GM12878 (cell line): ENCODE measurements around the gene CTXND1. TPM values are rescaled to one million over a fixed set of nuclear protein-coding genes. Genes with fewer than 3 reads are reported as not detected.

ENCODE experiments used
- ATAC-seq: fragments of 200-7000 bp; cut with Tn5 transposase; 3 replicates; pipeline ENCODE4 v1.9.1; 2020; ENCODE audit warnings: mild to moderate bottlenecking, moderate library complexity
- BruUV-seq: library from RNA; stranded (reverse); fragments of 400-500 nt; replicated peaks from 2 replicates; lab custom pipeline; 2021; lab: Mats Ljungman, UMichigan
- CTCF ChIA-PET: fragments of 300-600 bp; sonication (Branson Sonifier 250); formaldehyde crosslinking; extraction: SDS; loops from one replicate; lab custom pipeline; 2021; ENCODE audit warnings: inconsistent platforms; lab: Yijun Ruan, JAX
- POLR2A ChIA-PET: fragments of 350-600 bp; formaldehyde crosslinking; extraction: SDS; loops from one replicate; lab custom pipeline; 2021; ENCODE audit warnings: inconsistent platforms; lab: Charles Lee
- RAD21 ChIA-PET: fragments of 300-600 bp; sonication (Branson Sonifier 250); formaldehyde crosslinking; loops from one replicate; lab custom pipeline; 2023; ENCODE audit warnings: antibody characterized with exemption; ENCODE audit not compliant: unreplicated experiment; lab: Charles Lee
- SMC1A ChIA-PET: fragments of 300-600 bp; sonication (Branson Sonifier 250); formaldehyde crosslinking; loops from one replicate; lab custom pipeline; 2023; ENCODE audit not compliant: unreplicated experiment, uncharacterized antibody; lab: Charles Lee
- DNase-seq: peaks from one replicate; pipeline ENCODE4 v3.0.0-alpha.2; 2011; ENCODE audit warnings: low read depth, low spot score
- FAIRE-seq: peaks from 3 replicates; lab custom pipeline; 2011; peaks lifted over from hg19 to GRCh38; lab: Jason Lieb, UNC
- H2AFZ ChIP-seq: 2 replicates; pipeline ENCODE4 v1.6.0; 2011; ENCODE audit warnings: low read depth, low read length, control low read depth; ENCODE audit not compliant: control insufficient read depth
- H3K27ac ChIP-seq: 2 replicates; pipeline ENCODE4 v1.5.1; 2011; ENCODE audit warnings: control low read depth; ENCODE audit not compliant: control insufficient read depth, insufficient read depth
- H3K27me3 ChIP-seq, 2 experiments: replicated peaks in 1 of 2; 2 replicates each; pipeline versions ENCODE4 v1.6.0 to v1.6.1; 2011; ENCODE audit warnings: low read length in 1 of 2; ENCODE audit not compliant: control insufficient read depth in 2 of 2, insufficient read depth in 2 of 2
- H3K36me3 ChIP-seq, 2 experiments: 2 replicates each; pipeline ENCODE4 v1.5.1; 2011; ENCODE audit warnings: low read length in 1 of 2; ENCODE audit not compliant: control insufficient read depth in 2 of 2, insufficient read depth in 2 of 2
- H3K4me1 ChIP-seq: 2 replicates; pipeline ENCODE4 v1.6.1; 2011; ENCODE audit warnings: mild to moderate bottlenecking, low read length, moderate library complexity, mixed read lengths; ENCODE audit not compliant: control insufficient read depth, insufficient read depth
- H3K4me2 ChIP-seq: 2 replicates; pipeline ENCODE4 v1.6.0; 2011; ENCODE audit warnings: control low read depth; ENCODE audit not compliant: control insufficient read depth, insufficient read depth
- H3K4me3 ChIP-seq: fragments of 200-600 bp; sonication (generic); 2 replicates; pipeline ENCODE4 v1.5.1; 2016
- H3K79me2 ChIP-seq: 2 replicates; pipeline ENCODE4 v1.6.0; 2011; ENCODE audit warnings: low read length; ENCODE audit not compliant: control insufficient read depth, insufficient read depth
- H3K9ac ChIP-seq: 2 replicates; pipeline ENCODE4 v1.8.0; 2011; ENCODE audit warnings: low read length, control low read depth, mixed read lengths; ENCODE audit not compliant: control insufficient read depth, insufficient read depth
- H3K9me3 ChIP-seq: replicated peaks from 3 replicates; pipeline ENCODE4 v1.5.1; 2011; ENCODE audit warnings: mild to moderate bottlenecking, low read length; ENCODE audit not compliant: control insufficient read depth, insufficient read depth
- H4K20me1 ChIP-seq: 2 replicates; pipeline ENCODE4 v1.6.0; 2011; ENCODE audit not compliant: control insufficient read depth, insufficient read depth
- ASH2L ChIP-seq: fragments of 300-600, 200-600 bp; sonication (generic); IDR thresholded peaks from 2 replicates; pipeline ENCODE4 v1.6.1; 2017; ENCODE audit warnings: low read depth, mild to moderate bottlenecking, borderline replicate concordance
- DPF2 ChIP-seq: fragments of 450-650 bp; IDR thresholded peaks from 2 replicates; pipeline ENCODE4 v1.6.1; 2017; ENCODE audit warnings: mild to moderate bottlenecking
- FOXM1 ChIP-seq: IDR thresholded peaks from 2 replicates; pipeline ENCODE4 v1.6.1; 2012; ENCODE audit warnings: low read depth, mild to moderate bottlenecking, inconsistent platforms, low read length, moderate library complexity
- MYC ChIP-seq: IDR thresholded peaks from 2 replicates; pipeline ENCODE4 v1.6.1; 2011; ENCODE audit warnings: mild to moderate bottlenecking, low read length, moderate library complexity, inconsistent platforms; ENCODE audit not compliant: insufficient read depth, insufficient replicate concordance, insufficient read length, severe bottlenecking
- NBN ChIP-seq: fragments of 450-650 bp; IDR thresholded peaks from 2 replicates; pipeline ENCODE4 v1.6.1; 2016
- POLR2AphosphoS5 ChIP-seq: IDR thresholded peaks from 2 replicates; pipeline ENCODE4 v1.6.1; 2011; ENCODE audit warnings: mild to moderate bottlenecking, low read length, inconsistent platforms
- ZNF24 ChIP-seq: fragments of 450-650 bp; IDR thresholded peaks from 2 replicates; pipeline ENCODE4 v1.6.1; 2017; ENCODE audit warnings: antibody characterized with exemption, mild to moderate bottlenecking
- WGBS: methylation state at CpG from one replicate; pipeline ENCODE4 v1.1.6; 2016; ENCODE audit warnings: low lambda C conversion rate; ENCODE audit not compliant: insufficient replicate concordance, insufficient coverage; ENCODE audit errors: missing lambda C conversion rate; 5-methylcytosine and 5-hydroxymethylcytosine counted together
- in situ Hi-C: fragments of 300-500 bp; cut with MboI; formaldehyde crosslinking; loops from 9 replicates; pipeline ENCODE4 v1.14.3; 2018; ENCODE audit warnings: mixed read lengths
- intact Hi-C: fragments of 100-400 bp; cut with micrococcal nuclease; formaldehyde crosslinking; loops from one replicate; pipeline ENCODE4 v1.14.2; 2022; ENCODE audit not compliant: unreplicated experiment
- polyA plus RNA-seq, 11 experiments: library from polyadenylated mRNA; depleted of rRNA in 4 of 11; unstranded in 6 of 11; stranded (reverse) in 5 of 11; fragments of >200 nt; fragmentation: Nextera tagmentation in 4 of 11; fragmentation: Illumina TruSeq in 1 of 11; extraction: Ambion mirVana in 4 of 11; extraction: Trizol in 1 of 11; gene quantifications; 1 replicate in 1 of 11; 2 replicates in 10 of 11; pipeline versions ENCODE4 v1.2.1 to v1.2.3, GENCODE V29; 2011 to 2016; ENCODE audit warnings: inconsistent platforms in 2 of 11, missing spikeins in 2 of 11, low read depth in 1 of 11
- total RNA-seq, 4 experiments: library from RNA; depleted of rRNA in 3 of 4; stranded (reverse); fragments of >200 nt in 3 of 4; fragmentation: Illumina TruSeq in 1 of 4; extraction: Trizol in 1 of 4; gene quantifications; 2 replicates each; pipeline versions ENCODE4 v1.2.1 to v1.2.3, GENCODE V29; 2013 to 2021
- TF ChIP-seq, protein P1 (sequence below): fragments of 450-650 bp; IDR thresholded peaks from 2 replicates; pipeline ENCODE4 v1.6.1; 2016; ENCODE audit warnings: mild to moderate bottlenecking

Gene CTXND1
- total and polyA plus RNA-seq, 10 of the 15 experiments (the other 5 are each of a cell fraction or from before 2014, with no cell fraction given): under 0.01 to 0.03 (median 0.02) TPM; not detected in 7

DNA sequence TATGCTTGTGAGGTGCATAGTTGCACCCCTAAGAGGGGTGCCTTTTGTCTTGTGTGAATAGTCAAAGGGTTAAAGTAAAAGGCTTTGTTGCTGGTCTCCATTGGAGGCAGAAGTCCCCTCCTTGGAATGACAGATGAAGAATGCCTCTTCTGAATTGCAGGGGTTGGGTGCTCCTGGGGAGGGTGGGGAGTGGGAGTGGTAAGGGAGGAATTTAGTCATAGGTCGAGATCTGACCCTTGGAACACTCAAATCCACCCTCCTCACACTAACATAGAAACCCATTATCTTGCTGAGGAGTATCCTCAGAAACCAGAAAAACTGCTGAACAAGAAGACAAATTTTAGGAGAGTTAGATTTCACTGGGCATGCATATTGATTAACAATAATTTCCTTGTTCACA, 4.7 kb downstream of the CTXND1 start:
- ChIA-PET SMC1A (no interaction called here), CTCF (no interaction called here), POLR2A (no interaction called here), RAD21 (no interaction called here)
- FAIRE-seq (no peak), ATAC-seq (no peak), DNase-seq (no peak)
- Histone ChIP-seq H3K79me2 (no peaks in the 10 kb centered on the region), H4K20me1 (no peaks in the 10 kb centered on the region; the same call in 1 of the 2 replicates), H3K9me3 (no peaks in the 10 kb centered on the region), H3K27ac (no peak overlapping the region), H3K4me3 (no peak overlapping the region), H3K36me3 (no peaks in the 10 kb centered on the region), H3K4me1 (no peaks in the 10 kb centered on the region), H3K9ac (no peak overlapping the region), H2AFZ (no peak overlapping the region), H3K4me2 (no peak overlapping the region), H3K27me3 (peaks cover 6 to 9% of the 10 kb centered on the region in 2 experiments)
- intact Hi-C loops (no loop called here), in situ Hi-C loops (no loop called here)
- TF ChIP-seq ASH2L (no peak), DPF2 (no peak), FOXM1 (no peak), POLR2AphosphoS5 (no peak), NBN (no peak), MYC (no peak), ZNF24 (no peak)
- TF ChIP-seq, protein P1, sequence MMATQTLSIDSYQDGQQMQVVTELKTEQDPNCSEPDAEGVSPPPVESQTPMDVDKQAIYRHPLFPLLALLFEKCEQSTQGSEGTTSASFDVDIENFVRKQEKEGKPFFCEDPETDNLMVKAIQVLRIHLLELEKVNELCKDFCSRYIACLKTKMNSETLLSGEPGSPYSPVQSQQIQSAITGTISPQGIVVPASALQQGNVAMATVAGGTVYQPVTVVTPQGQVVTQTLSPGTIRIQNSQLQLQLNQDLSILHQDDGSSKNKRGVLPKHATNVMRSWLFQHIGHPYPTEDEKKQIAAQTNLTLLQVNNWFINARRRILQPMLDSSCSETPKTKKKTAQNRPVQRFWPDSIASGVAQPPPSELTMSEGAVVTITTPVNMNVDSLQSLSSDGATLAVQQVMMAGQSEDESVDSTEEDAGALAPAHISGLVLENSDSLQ: no peak
- BruUV-seq: no TSS peak
- whole genome bisulfite sequencing: 0% methylated on average over 1 of the region's 1 CpG
